Measurements from ENCODE around the gene SP110.
A peak's percentile ranks its signal among the peaks of the same experiment; 100 is the strongest.

Gene SP110

DNA sequence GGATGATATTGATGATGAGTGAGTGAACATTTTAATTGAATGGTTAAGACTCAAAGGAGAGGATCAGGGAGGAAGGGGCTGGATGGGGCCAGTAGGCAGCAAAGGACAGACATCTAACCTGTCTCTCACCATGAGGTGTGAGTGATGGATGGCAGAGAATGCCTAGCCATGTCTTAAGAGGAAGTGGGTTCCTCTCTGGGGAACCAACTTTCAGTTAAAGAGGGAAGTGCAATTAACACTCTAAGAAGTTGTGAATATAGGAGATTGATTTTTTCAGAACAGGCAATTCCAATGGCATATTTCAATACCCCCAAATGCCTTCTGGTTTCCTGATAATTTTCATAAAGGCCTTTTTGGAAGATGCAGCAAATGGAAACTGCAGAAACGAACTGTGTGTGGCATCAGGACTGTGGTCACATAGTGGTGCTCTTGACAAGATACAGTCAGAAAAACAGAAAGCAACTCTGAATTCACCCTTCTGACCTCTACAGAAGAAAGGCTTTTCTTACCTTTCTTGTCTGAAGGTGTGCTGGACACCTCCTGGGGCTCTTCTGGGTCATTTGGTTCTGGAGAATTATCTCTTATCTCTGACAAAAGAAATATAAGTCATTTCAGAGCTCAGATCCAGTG is 10.2 kb downstream of the SP110 start:
- no peak for TF ChIP-seq EZH2phosphoT487 (IDR thresholded peaks at IDR 0.05; ENCODE audit: low read depth)
- TF ChIP-seq, protein P1, sequence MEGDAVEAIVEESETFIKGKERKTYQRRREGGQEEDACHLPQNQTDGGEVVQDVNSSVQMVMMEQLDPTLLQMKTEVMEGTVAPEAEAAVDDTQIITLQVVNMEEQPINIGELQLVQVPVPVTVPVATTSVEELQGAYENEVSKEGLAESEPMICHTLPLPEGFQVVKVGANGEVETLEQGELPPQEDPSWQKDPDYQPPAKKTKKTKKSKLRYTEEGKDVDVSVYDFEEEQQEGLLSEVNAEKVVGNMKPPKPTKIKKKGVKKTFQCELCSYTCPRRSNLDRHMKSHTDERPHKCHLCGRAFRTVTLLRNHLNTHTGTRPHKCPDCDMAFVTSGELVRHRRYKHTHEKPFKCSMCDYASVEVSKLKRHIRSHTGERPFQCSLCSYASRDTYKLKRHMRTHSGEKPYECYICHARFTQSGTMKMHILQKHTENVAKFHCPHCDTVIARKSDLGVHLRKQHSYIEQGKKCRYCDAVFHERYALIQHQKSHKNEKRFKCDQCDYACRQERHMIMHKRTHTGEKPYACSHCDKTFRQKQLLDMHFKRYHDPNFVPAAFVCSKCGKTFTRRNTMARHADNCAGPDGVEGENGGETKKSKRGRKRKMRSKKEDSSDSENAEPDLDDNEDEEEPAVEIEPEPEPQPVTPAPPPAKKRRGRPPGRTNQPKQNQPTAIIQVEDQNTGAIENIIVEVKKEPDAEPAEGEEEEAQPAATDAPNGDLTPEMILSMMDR (IDR thresholded peaks at IDR 0.05; ENCODE audit: low read depth, low read length) = no peak
- peaks cover 21% of the 10 kb centered on the region for H3K79me2 ChIP-seq (ENCODE audit: low read length)
- no peaks in the 10 kb centered on the region for H3K27me3 ChIP-seq (ENCODE audit: low read depth, low read length)
- H3K4me3 ChIP-seq (ENCODE audit: low read length) = peak overlapping the region; percentile 42
- peaks cover 67% of the 10 kb centered on the region for H3K4me1 ChIP-seq (ENCODE audit: low read length)
- peaks cover 3% of the 10 kb centered on the region; the same call in 1 of the 2 replicates for H4K20me1 ChIP-seq (ENCODE audit: insufficient read depth, low read length)
- H3K4me2 ChIP-seq (ENCODE audit: low read length) = peak overlapping the region; percentile 69
- peaks cover 88% of the 10 kb centered on the region for H3K36me3 ChIP-seq (replicated peaks; ENCODE audit: low read depth, low read length)
- H3K27ac ChIP-seq (ENCODE audit: low read length) = peak overlapping the region; percentile 80
- H3K9ac ChIP-seq (ENCODE audit: low read length) = peak overlapping the region; percentile 41
- H3K9me3 ChIP-seq (ENCODE audit: insufficient read depth, low read length) = no peaks in the 10 kb centered on the region
- H2AFZ ChIP-seq (ENCODE audit: low read depth, low read length) = no peak overlapping the region

DNA sequence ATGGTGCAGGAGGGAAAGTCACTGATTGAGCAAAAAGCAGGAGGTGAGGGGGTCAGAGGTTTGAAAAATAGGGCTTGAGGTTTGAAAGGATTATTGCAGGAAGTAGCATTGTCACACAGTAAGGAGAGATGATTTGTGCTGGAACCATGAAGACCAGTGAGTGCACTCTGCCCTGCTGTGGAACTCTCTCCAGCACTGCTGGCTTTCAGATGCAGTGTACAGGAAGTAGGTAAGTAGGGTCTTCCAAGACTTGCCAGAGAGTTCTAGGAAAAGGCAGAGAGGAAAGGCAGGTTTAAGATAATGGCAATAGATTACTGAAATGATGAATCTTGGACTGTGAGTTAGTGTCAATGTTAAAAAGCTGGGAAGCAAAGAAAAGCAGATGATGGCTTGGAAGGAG is 11.2 kb downstream of the SP110 start:
- peaks cover 77% of the 10 kb centered on the region for H3K4me1 ChIP-seq (ENCODE audit: low read length)
- H3K9me3 ChIP-seq (ENCODE audit: insufficient read depth, low read length) = no peaks in the 10 kb centered on the region
- H3K4me2 ChIP-seq (ENCODE audit: low read length) = no peak overlapping the region
- peaks cover 26% of the 10 kb centered on the region for H3K79me2 ChIP-seq (ENCODE audit: low read length)
- no peaks in the 10 kb centered on the region for H3K27me3 ChIP-seq (ENCODE audit: low read depth, low read length)
- H3K4me3 ChIP-seq (ENCODE audit: low read length) = no peak overlapping the region
- no peak overlapping the region for H3K9ac ChIP-seq (ENCODE audit: low read length)
- H3K36me3 ChIP-seq (replicated peaks; ENCODE audit: low read depth, low read length) = peaks cover 83% of the 10 kb centered on the region
- no peak overlapping the region for H3K27ac ChIP-seq (ENCODE audit: low read length)
- no peak for TF ChIP-seq EZH2phosphoT487 (IDR thresholded peaks at IDR 0.05; ENCODE audit: low read depth)
- TF ChIP-seq, protein P1 (IDR thresholded peaks at IDR 0.05; ENCODE audit: low read depth, low read length) = no peak
- no peak overlapping the region for H2AFZ ChIP-seq (ENCODE audit: low read depth, low read length)
- H4K20me1 ChIP-seq (ENCODE audit: insufficient read depth, low read length) = peaks cover 3% of the 10 kb centered on the region; the same call in 1 of the 2 replicates

DNA sequence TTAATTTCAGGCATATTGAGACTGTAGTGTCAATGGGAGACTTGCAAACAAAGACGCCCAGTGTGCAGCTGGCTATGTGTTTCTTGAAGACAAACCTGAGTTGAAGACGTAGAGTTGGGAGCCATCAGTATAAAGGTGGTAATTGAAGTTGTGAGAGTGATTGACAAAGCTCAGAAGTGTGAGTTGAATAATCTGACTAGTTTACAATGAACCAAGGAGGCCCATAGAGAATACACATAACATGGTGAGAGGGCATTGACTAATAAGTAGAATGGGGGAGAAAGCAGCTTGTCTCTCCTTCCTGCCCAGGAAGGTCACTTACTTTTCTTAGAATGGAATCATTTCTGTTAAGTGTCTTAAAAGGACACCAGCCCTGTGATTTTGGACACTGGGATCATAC is 14.1 kb downstream of the SP110 start:
- TF ChIP-seq EZH2phosphoT487 (IDR thresholded peaks at IDR 0.05; ENCODE audit: low read depth) = no peak
- peak overlapping the region; percentile 74 for H3K9ac ChIP-seq (ENCODE audit: low read length)
- H3K36me3 ChIP-seq (replicated peaks; ENCODE audit: low read depth, low read length) = peaks cover 65% of the 10 kb centered on the region
- H3K79me2 ChIP-seq (ENCODE audit: low read length) = peaks cover 28% of the 10 kb centered on the region
- no peaks in the 10 kb centered on the region for H3K9me3 ChIP-seq (ENCODE audit: insufficient read depth, low read length)
- H4K20me1 ChIP-seq (ENCODE audit: insufficient read depth, low read length) = peaks cover 3% of the 10 kb centered on the region; the same call in 1 of the 2 replicates
- H2AFZ ChIP-seq (ENCODE audit: low read depth, low read length) = no peak overlapping the region
- H3K27ac ChIP-seq (ENCODE audit: low read length) = peak overlapping the region; percentile 96
- peak overlapping the region; percentile 75 for H3K4me2 ChIP-seq (ENCODE audit: low read length)
- H3K4me3 ChIP-seq (ENCODE audit: low read length) = peak overlapping the region; percentile 58
- no peaks in the 10 kb centered on the region for H3K27me3 ChIP-seq (ENCODE audit: low read depth, low read length)
- peaks cover 95% of the 10 kb centered on the region for H3K4me1 ChIP-seq (ENCODE audit: low read length)

DNA sequence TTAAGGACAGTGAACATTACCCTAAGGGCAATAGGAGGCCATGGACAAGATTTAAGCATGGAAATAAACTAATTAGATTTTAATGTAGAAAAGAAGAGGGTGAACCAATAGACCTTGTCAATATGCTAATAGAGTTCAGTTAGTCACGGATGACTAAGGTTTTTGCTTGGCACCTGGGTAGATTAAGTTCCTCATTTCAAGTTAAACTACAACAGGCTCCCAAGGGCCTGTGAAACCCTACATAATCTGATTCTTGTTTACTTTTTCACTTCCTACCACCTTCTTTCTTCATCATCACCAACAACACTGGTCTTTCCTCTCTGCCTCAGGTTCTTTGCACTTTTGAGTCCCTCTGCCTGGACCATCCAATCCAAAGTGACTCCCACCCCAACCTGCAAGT is 14.8 kb downstream of the SP110 start:
- peaks cover 65% of the 10 kb centered on the region for H3K36me3 ChIP-seq (replicated peaks; ENCODE audit: low read depth, low read length)
- H3K79me2 ChIP-seq (ENCODE audit: low read length) = peaks cover 24% of the 10 kb centered on the region
- H3K27me3 ChIP-seq (ENCODE audit: low read depth, low read length) = no peaks in the 10 kb centered on the region
- H3K9ac ChIP-seq (ENCODE audit: low read length) = peak overlapping the region; percentile 74
- H3K4me3 ChIP-seq (ENCODE audit: low read length) = peak overlapping the region; percentile 62
- TF ChIP-seq, protein P1 (IDR thresholded peaks at IDR 0.05; ENCODE audit: low read depth, low read length) = no peak
- TF ChIP-seq EZH2phosphoT487 (IDR thresholded peaks at IDR 0.05; ENCODE audit: low read depth) = no peak
- H3K27ac ChIP-seq (ENCODE audit: low read length) = peak overlapping the region; percentile 96
- H3K4me1 ChIP-seq (ENCODE audit: low read length) = peaks cover 89% of the 10 kb centered on the region
- H3K4me2 ChIP-seq (ENCODE audit: low read length) = peak overlapping the region; percentile 75
- H4K20me1 ChIP-seq (ENCODE audit: insufficient read depth, low read length) = peaks cover 3% of the 10 kb centered on the region; the same call in 1 of the 2 replicates
- no peak overlapping the region for H2AFZ ChIP-seq (ENCODE audit: low read depth, low read length)
- no peaks in the 10 kb centered on the region for H3K9me3 ChIP-seq (ENCODE audit: insufficient read depth, low read length)
